CD4-positive, alpha-beta T cell (primary cell): ENCODE measurements around the gene ATXN1. TPM values are rescaled to one million over a fixed set of nuclear protein-coding genes. Genes with fewer than 3 reads are reported as not detected.

Experiments
- ATAC-seq: fragments of 200-7000 bp; cut with Tn5 transposase; one replicate; pipeline ENCODE4 v1.10.0; 2022; ENCODE audit warnings: mild to moderate bottlenecking; ENCODE audit not compliant: poor library complexity
- CTCF ChIA-PET: fragments of 350-600 bp; sonication (Branson Sonifier 250); formaldehyde crosslinking; loops from one replicate; lab custom pipeline; 2021; ENCODE audit warnings: antibody characterized with exemption, inconsistent platforms; lab: Charles Lee
- POLR2A ChIA-PET: fragments of 350-600 bp; sonication (Branson Sonifier 250); formaldehyde crosslinking; loops from one replicate; lab custom pipeline; 2021; ENCODE audit warnings: antibody characterized with exemption, inconsistent platforms; lab: Charles Lee
- DNase-seq, 14 experiments: peaks; one replicate each; pipeline ENCODE4 v3.0.0-alpha.2; 2013 to 2020; ENCODE audit warnings: mixed read lengths in 2 of 14
- H3K27ac ChIP-seq, 2 donors: one replicate each; pipeline versions ENCODE4 v1.5.1 to v1.7.0; 2013; ENCODE audit warnings: low read length in 2 of 2, low read depth in 1 of 2, mild to moderate bottlenecking in 1 of 2
- H3K27me3 ChIP-seq, 2 experiments: 1 replicate in 1 of 2; 2 replicates in 1 of 2; pipeline versions ENCODE4 v1.6.1 to v1.7.0; 2013; ENCODE audit warnings: low read length in 2 of 2, control low read depth in 1 of 2, mild to moderate bottlenecking in 1 of 2, moderate library complexity in 1 of 2; ENCODE audit not compliant: insufficient read depth in 2 of 2, control insufficient read depth in 1 of 2
- H3K36me3 ChIP-seq: one replicate; pipeline ENCODE4 v1.6.1; 2013; ENCODE audit warnings: low read length, control low read depth; ENCODE audit not compliant: insufficient read depth
- H3K4me1 ChIP-seq: one replicate; pipeline ENCODE4 v1.6.1; 2013; ENCODE audit warnings: low read length, control low read depth; ENCODE audit not compliant: insufficient read depth
- H3K4me3 ChIP-seq: one replicate; pipeline ENCODE4 v1.5.1; 2013; ENCODE audit warnings: mild to moderate bottlenecking, low read length, moderate library complexity
- H3K9me3 ChIP-seq, 2 experiments: 1 replicate in 1 of 2; 2 replicates in 1 of 2; pipeline versions ENCODE4 v1.6.1 to v1.7.0; 2013; ENCODE audit warnings: low read length in 2 of 2, mild to moderate bottlenecking in 2 of 2, control low read depth in 1 of 2, moderate library complexity in 1 of 2; ENCODE audit not compliant: control insufficient read depth in 1 of 2, insufficient read depth in 1 of 2
- H3K27ac Mint-ChIP-seq: one replicate; pipeline ENCODE4 v1.8.0; 2020; ENCODE audit warnings: mixed read lengths
- H3K27me3 Mint-ChIP-seq: one replicate; pipeline ENCODE4 v1.8.0; 2021; ENCODE audit warnings: mixed read lengths
- H3K36me3 Mint-ChIP-seq: one replicate; pipeline ENCODE4 v1.8.0; 2021; ENCODE audit warnings: low read depth, mixed read lengths
- H3K4me1 Mint-ChIP-seq: one replicate; pipeline ENCODE4 v1.8.0; 2021; ENCODE audit warnings: low read depth, mixed read lengths
- H3K4me3 Mint-ChIP-seq: one replicate; pipeline ENCODE4 v1.8.0; 2020; ENCODE audit warnings: mild to moderate bottlenecking, mixed read lengths
- H3K9me3 Mint-ChIP-seq: one replicate; pipeline ENCODE4 v1.8.0; 2020; ENCODE audit warnings: mixed read lengths
- CTCF ChIP-seq: fragments of 200-600 bp; IDR thresholded peaks from one replicate; pipeline ENCODE4 v1.8.0; 2022; ENCODE audit warnings: antibody characterized with exemption, mild to moderate bottlenecking
- intact Hi-C, 2 experiments: fragments of 100-400 bp; cut with DNase I in 1 of 2; cut with micrococcal nuclease in 1 of 2; formaldehyde crosslinking; loops; one replicate each; pipeline versions ENCODE4 v1.15.1 to v1.9.0; 2023 to 2025; cut with DNase I, micrococcal nuclease
- total RNA-seq, 174 experiments: library from RNA in 2 of 174; stranded (reverse) in 2 of 174; gene quantifications; one replicate each; pipeline ENCODE4 v1.2.3 and lab custom pipeline; 2021 to 2026

ATXN1 gene
- total RNA-seq, 2 experiments from 2014 or later, result 74.2 to 76.7 TPM

DNA sequence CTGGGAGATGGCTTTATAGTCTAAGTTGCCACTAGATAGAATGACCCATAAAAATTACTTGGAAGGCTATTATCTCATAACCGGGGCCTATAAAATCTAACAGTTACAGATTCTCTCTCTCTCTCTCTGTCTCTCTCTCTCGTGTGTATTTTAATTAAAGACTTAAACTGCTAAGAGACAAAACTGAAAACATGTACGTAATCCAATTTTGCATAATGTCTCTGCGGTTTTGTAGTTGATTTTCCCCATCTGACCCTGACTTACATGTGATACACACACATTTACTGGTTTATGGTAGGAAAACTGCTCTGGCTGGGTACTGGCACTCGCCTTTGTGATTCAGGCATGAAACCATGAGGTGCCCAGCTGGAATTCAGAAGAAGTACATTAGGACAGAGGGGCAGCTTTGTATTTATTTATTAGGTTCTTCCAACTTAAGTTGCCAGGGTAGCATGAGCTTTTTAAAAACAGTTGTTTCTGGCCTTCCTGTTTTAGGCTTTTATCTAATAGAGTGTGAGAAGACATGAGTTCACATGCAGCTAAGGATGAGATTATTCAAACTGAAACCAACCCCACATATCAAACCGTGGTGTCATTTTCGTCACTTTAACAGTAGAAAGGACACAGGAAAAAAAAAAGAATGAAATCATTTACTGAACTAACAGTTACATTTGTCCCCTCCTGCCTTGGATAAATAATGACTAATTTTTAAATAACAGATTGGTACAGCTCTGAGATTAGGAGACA lies 340.4 kb downstream of the ATXN1 start:
- Histone ChIP-seq H3K27ac (peak overlapping the region; percentile 62 to 84), H3K9me3 (no peaks in the 10 kb centered on the region), H3K4me3 (peak overlapping the region; percentile 30), H3K36me3 (no peaks in the 10 kb centered on the region), H3K4me1 (peaks cover 37% of the 10 kb centered on the region), H3K27me3 (no peaks in the 10 kb centered on the region)
- ChIA-PET POLR2A (interaction anchor here (0.6 to 1.6 kb wide), 5 partner anchors 11 to 342 kb away, joined by 3 to 5 read pairs (median 3); no protein-coding TSS in a partner anchor), CTCF (interaction anchor here (0.7 to 1.7 kb wide), 8 partner anchors 12 to 544 kb away, joined by 3 to 8 read pairs (median 3); no protein-coding TSS in a partner anchor)
- H3K9me3 Mint-ChIP-seq, result no peaks in the 10 kb centered on the region
- peaks cover 42% of the 10 kb centered on the region for H3K4me1 Mint-ChIP-seq
- ATAC-seq, result peak; percentile 78
- H3K27me3 Mint-ChIP-seq, result no peaks in the 10 kb centered on the region
- peak in 7 of 14 experiments; percentile 33 to 85 (median 38) for DNase-seq
- no peak for TF ChIP-seq CTCF
- peak overlapping the region; percentile 59 for H3K4me3 Mint-ChIP-seq
- H3K36me3 Mint-ChIP-seq, result no peaks in the 10 kb centered on the region
- H3K27ac Mint-ChIP-seq, result peak overlapping the region; percentile 96
- intact Hi-C loops, result loop anchor here in 1 of 2 experiments (2.0 to 5.0 kb wide), 3 partner anchors 14 to 341 kb away; partner anchors contain the start of gene ATXN1

DNA sequence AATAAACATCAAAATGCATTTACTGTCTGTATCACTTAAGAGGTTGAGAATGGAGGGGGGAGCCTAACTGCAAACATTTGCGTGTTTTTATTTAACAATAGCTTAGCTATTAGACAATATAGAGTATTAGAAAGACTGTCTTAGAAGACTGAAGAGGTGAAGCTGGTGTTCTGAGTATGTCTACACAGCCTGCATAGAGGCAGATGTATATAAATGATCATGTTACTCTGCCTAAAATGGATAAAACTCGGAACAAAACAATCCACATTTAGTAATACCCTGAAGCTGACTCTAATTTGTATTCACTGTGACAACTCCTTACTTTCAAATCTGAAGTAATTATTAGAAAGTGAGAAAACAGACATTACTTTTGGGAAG lies 340.9 kb downstream of the ATXN1 start:
- H3K36me3 ChIP-seq, result no peaks in the 10 kb centered on the region
- H3K36me3 Mint-ChIP-seq, result no peaks in the 10 kb centered on the region
- ATAC-seq (peak; percentile 4), DNase-seq (no peak)
- intact Hi-C loops, result loop anchor here in 1 of 2 experiments (2.0 to 5.0 kb wide), 3 partner anchors 14 to 342 kb away; partner anchors contain the start of gene ATXN1
- H3K4me1 ChIP-seq, result peaks cover 41% of the 10 kb centered on the region
- no peaks in the 10 kb centered on the region for H3K9me3 Mint-ChIP-seq
- peak overlapping the region; percentile 96 for H3K27ac Mint-ChIP-seq
- no peaks in the 10 kb centered on the region for H3K27me3 Mint-ChIP-seq
- peak overlapping the region; percentile 62 to 84 for H3K27ac ChIP-seq
- ChIA-PET POLR2A (interaction anchor here (0.5 to 1.6 kb wide), 5 partner anchors 11 to 343 kb away, joined by 3 to 5 read pairs (median 3); no protein-coding TSS in a partner anchor), CTCF (interaction anchor here (0.8 to 1.7 kb wide), 6 partner anchors 11 to 343 kb away, joined by 3 to 8 read pairs (median 4); no protein-coding TSS in a partner anchor)
- TF ChIP-seq CTCF, result no peak
- peak overlapping the region; percentile 59 for H3K4me3 Mint-ChIP-seq
- peaks cover 42% of the 10 kb centered on the region for H3K4me1 Mint-ChIP-seq
- no peaks in the 10 kb centered on the region for H3K27me3 ChIP-seq
- H3K4me3 ChIP-seq, result peak overlapping the region; percentile 30
- no peaks in the 10 kb centered on the region for H3K9me3 ChIP-seq

DNA sequence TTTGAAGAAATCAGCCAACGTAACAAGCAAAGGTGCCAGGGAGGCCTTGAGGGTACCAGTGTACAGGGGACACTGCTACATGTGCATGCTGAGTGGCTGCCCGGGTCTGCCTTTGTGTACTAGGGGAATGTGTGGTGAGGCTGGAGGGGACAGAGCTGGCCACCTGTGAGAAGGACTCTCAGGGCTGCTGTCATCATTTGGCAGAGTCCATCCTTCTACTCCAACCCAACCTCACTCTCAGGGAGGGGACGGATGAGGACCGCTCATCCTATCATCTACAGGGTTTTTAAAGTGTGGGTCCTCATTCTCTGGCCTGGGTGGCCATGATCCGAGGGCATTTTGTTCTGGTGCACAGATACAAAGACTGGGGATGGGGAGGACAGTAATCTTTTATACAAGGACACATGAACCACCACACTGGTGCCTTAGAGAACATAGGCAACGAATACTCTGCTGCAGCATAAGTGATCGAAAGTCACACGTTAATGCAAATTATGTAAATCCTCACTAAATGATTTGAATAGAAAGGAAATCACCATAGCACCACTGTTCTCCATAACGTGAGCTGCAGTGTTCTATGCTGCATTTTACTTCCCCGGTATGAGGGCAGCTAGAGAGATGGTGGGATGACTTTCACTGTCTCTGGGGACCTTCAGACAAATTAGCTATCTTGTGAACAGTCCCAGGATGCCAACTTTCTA lies 341.5 kb downstream of the ATXN1 start:
- no peak for TF ChIP-seq CTCF
- ATAC-seq (peak; percentile 6), DNase-seq (peak in 1 of 14 experiments; percentile 37)
- Mint-ChIP-seq H3K27ac (peak overlapping the region; percentile 96), H3K4me1 (peaks cover 42% of the 10 kb centered on the region), H3K27me3 (no peaks in the 10 kb centered on the region), H3K9me3 (no peaks in the 10 kb centered on the region), H3K4me3 (peak overlapping the region; percentile 59), H3K36me3 (no peaks in the 10 kb centered on the region)
- peak overlapping the region; percentile 62 to 84 for H3K27ac ChIP-seq
- intact Hi-C loops, result loop anchor here in 1 of 2 experiments (2.0 to 5.0 kb wide), 3 partner anchors 15 to 343 kb away; partner anchors contain the start of gene ATXN1
- POLR2A ChIA-PET, result interaction anchor here (0.5 to 1.6 kb wide), 4 partner anchors 10 to 343 kb away, joined by 3 to 5 read pairs (median 4); no protein-coding TSS in a partner anchor
- CTCF ChIA-PET, result interaction anchor here (1.2 to 1.7 kb wide), 5 partner anchors 10 to 343 kb away, joined by 3 to 8 read pairs (median 3); no protein-coding TSS in a partner anchor
- H3K4me1 ChIP-seq, result peaks cover 45% of the 10 kb centered on the region
- H3K9me3 ChIP-seq, result no peaks in the 10 kb centered on the region
- H3K36me3 ChIP-seq, result no peaks in the 10 kb centered on the region
- no peaks in the 10 kb centered on the region for H3K27me3 ChIP-seq
- no peak overlapping the region for H3K4me3 ChIP-seq
